ENCODE measurements around the gene VDR. TPM values are rescaled to one million over a fixed set of nuclear protein-coding genes. Genes with fewer than 3 reads are reported as not detected.

The VDR gene
- total RNA-seq, 2 experiments from 2014 or later = 55.8 TPM

DNA sequence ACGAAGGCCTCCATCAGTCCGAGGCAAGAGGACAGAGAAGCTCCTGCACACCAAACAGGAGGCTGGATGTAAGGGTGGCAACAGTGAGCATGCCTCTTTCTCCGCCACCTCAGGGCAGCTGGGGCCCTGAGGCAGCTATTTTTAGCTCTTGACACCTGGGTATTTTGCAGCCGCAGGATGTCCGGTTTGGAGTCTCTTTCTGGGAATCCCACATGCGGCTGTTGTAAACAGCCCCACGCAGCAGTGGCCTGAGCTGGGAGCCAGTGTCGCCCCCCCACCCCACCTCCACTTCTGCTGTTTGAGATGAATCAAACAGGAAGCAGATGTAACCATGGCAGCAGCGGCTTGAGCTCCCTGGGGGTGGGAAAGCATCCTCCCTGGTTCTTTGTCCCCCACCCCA lies 96.7 kb downstream of the VDR start:
- peaks cover 90% of the 10 kb centered on the region for H3K4me1 Mint-ChIP-seq
- no peaks in the 10 kb centered on the region for H3K27me3 Mint-ChIP-seq
- no peaks in the 10 kb centered on the region for H3K9me3 Mint-ChIP-seq
- peak; percentile 83 for DNase-seq
- H3K36me3 Mint-ChIP-seq = peaks cover 69% of the 10 kb centered on the region
- peak overlapping the region; percentile 70 for H3K4me3 Mint-ChIP-seq
- H3K27ac Mint-ChIP-seq = peak overlapping the region; percentile 94

- Mint-ChIP-seq H3K36me3 (peaks cover 66% of the 10 kb centered on the region), H3K9me3 (no peaks in the 10 kb centered on the region), H3K4me1 (peaks cover 93% of the 10 kb centered on the region), H3K4me3 (peak overlapping the region; percentile 70), H3K27ac (peak overlapping the region; percentile 94), H3K27me3 (no peaks in the 10 kb centered on the region)
- DNase-seq = no peak
Measured at GRCh38 chr12:47807338-47807737, 97.5 kb downstream of the VDR start.

DNA sequence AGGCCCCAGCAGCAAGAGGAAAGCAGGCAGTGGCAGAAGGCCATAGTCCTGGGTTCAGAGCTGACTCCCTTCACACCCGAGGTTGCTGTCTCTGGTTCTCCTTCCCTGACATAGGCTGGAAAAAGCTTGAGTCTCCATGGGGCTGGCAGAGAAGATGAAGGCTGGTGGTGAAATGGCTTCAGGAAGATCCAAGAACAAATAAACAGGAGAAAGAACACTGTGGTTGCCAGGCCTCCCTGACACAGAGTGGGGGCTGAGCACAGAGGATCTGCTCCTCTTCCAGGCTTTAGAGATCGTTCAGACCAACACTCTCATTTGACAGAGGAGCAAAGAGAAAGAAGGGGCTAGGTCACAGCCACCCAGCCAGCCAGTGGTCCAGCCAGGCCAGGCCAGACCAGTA lies 99.4 kb downstream of the VDR start:
- DNase-seq = no peak
- H3K27ac Mint-ChIP-seq = peak overlapping the region; percentile 94
- H3K4me1 Mint-ChIP-seq = peaks cover 92% of the 10 kb centered on the region
- peaks cover 60% of the 10 kb centered on the region for H3K36me3 Mint-ChIP-seq
- no peaks in the 10 kb centered on the region for H3K9me3 Mint-ChIP-seq
- peak overlapping the region; percentile 70 for H3K4me3 Mint-ChIP-seq
- H3K27me3 Mint-ChIP-seq = no peaks in the 10 kb centered on the region

GRCh38 chr12:47804171-47804570 lies 100.6 kb downstream of the VDR start:
- DNase-seq = no peak
- Mint-ChIP-seq H3K36me3 (peaks cover 55% of the 10 kb centered on the region), H3K4me1 (peaks cover 91% of the 10 kb centered on the region), H3K27ac (peak overlapping the region; percentile 94), H3K27me3 (no peaks in the 10 kb centered on the region), H3K4me3 (no peak overlapping the region), H3K9me3 (no peaks in the 10 kb centered on the region)

DNA sequence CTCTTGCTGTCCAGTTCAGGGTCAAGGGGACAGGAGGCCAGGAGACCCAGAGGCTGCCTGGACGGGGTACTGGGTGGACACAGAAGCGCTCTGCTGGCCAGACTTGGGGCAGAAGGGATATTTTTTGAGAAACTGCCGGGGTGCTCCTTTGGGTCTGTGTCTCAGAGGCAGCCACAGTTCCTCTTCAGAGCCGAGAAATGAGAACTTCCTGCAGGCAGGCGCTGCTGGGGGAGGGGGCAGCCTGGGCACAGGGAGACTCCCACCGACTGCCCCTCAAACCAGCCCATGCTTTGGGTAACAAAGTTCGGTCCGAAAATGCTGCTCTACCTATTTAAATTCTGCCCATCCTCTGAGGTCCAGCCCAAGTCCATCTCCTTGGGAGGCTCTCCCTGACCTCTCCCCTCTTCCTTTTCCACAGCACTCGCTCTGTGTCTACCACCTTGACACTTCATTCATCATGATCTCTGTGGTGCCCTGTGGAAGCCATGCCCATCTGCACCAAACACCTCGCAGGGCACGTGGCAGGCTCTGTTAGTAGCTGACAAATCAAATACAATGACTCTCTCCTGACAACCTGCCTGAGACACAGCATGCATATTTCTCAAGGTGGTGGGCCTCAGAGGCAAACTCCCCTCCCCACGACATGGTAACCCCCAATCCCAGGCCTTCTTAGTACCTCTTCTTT lies 101.5 kb downstream of the VDR start:
- peaks cover 57% of the 10 kb centered on the region for H3K36me3 Mint-ChIP-seq
- no peaks in the 10 kb centered on the region for H3K27me3 Mint-ChIP-seq
- H3K9me3 Mint-ChIP-seq = no peaks in the 10 kb centered on the region
- peak overlapping the region; percentile 94 for H3K27ac Mint-ChIP-seq
- DNase-seq = no peak
- H3K4me1 Mint-ChIP-seq = peaks cover 88% of the 10 kb centered on the region
- H3K4me3 Mint-ChIP-seq = peak overlapping the region; percentile 42

GRCh38 chr12:47802312-47802711 lies 102.5 kb downstream of the VDR start:
- peaks cover 60% of the 10 kb centered on the region for H3K36me3 Mint-ChIP-seq
- peaks cover 83% of the 10 kb centered on the region for H3K4me1 Mint-ChIP-seq
- H3K27ac Mint-ChIP-seq = peak overlapping the region; percentile 94
- H3K9me3 Mint-ChIP-seq = no peaks in the 10 kb centered on the region
- no peak for DNase-seq
- peak overlapping the region; percentile 32 for H3K4me3 Mint-ChIP-seq
- H3K27me3 Mint-ChIP-seq = no peaks in the 10 kb centered on the region

DNA sequence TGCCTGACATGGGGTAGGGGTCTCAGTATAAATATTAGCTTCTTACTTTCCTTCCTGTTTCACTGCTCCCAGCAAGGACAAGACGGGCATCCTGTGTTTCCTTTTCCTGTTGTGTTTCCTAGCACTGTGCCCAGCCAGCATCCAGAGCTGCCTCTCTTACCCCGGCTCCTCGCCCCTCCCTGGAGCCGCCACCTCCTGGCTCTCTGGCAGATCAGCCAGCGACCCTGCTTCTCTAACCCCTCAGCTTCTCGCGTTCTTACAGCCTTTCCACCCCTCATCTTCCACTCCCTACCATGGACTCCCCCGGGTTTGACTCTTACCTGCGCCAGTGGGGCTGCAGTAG lies 102.9 kb downstream of the VDR start:
- H3K9me3 Mint-ChIP-seq = no peaks in the 10 kb centered on the region
- no peak for DNase-seq
- peak overlapping the region; percentile 94 for H3K27ac Mint-ChIP-seq
- H3K4me3 Mint-ChIP-seq = peak overlapping the region; percentile 32
- peaks cover 57% of the 10 kb centered on the region for H3K36me3 Mint-ChIP-seq
- no peaks in the 10 kb centered on the region for H3K27me3 Mint-ChIP-seq
- peaks cover 79% of the 10 kb centered on the region for H3K4me1 Mint-ChIP-seq

DNA sequence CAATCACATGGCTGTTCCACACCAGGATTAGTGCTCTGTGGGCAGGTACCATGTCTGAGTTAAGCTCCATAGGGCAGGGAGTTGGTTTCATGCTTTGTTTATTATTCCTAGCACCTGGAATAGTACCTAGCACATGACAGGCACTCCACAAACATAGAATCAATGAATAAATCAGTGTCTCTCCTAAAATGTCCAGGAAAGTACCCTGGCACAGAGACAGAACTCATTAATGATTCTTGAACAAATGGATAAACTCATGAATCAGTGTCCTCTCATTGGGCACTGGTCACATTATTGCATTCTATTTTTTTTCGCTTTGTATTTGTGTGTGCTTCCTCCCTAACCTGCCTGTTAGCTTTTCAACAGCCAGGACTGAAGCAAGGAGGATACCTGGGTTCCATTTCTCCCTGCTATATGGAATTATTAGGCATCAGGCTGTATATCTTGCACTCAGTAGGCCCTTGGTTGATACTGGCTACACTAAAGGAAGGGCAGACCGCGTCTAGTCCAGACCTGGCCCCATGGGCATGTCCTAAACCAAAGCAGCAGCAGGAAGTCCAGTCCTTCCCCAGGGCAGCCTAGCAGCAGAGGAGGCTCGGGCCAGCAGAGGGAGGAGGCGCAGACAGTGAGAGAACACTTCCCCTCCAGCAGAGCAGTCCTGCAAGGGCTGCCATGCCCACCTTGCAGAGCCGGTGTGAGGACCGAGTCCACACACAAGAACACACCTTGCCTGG lies 103.5 kb downstream of the VDR start:
- H3K36me3 Mint-ChIP-seq = peaks cover 51% of the 10 kb centered on the region
- no peak for DNase-seq
- H3K4me3 Mint-ChIP-seq = no peak overlapping the region
- peak overlapping the region; percentile 94 for H3K27ac Mint-ChIP-seq
- H3K9me3 Mint-ChIP-seq = no peaks in the 10 kb centered on the region
- H3K4me1 Mint-ChIP-seq = peaks cover 73% of the 10 kb centered on the region
- H3K27me3 Mint-ChIP-seq = no peaks in the 10 kb centered on the region

- Mint-ChIP-seq H3K36me3 (peaks cover 46% of the 10 kb centered on the region), H3K27ac (no peak overlapping the region), H3K4me1 (peaks cover 66% of the 10 kb centered on the region), H3K27me3 (no peaks in the 10 kb centered on the region), H3K4me3 (no peak overlapping the region), H3K9me3 (no peaks in the 10 kb centered on the region)
- no peak for DNase-seq
Measured at GRCh38 chr12:47800582-47800981, 104.2 kb downstream of the VDR start.

DNA sequence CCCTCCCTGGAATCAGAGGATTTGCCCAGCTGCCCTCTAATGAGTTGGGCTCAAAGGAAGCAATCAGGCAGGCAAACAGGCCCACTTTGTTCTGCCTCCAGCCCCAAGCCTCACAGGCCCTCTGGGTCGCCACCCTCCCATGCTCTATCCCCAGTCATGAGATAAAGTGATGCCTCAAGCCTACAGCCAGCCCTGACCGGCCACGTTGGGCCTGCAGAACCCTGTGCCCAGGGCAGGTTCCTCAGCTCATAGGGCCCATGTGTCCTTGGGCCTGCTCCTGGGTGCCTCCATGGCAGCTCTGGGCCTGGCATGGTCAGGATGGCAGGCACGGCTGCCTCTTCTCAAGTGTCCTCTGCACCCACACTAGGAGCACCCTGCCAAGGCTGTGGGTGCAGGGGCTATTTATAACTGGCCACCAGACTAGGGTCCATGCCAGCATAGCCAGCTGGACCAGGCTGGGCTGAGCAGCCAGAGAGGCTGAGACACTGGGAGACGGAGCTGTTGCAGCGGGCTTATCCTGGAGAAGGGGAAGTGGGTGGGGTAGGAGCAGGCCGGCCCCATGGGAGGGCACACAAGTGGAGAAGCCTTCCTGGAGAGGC lies 105.3 kb downstream of the VDR start:
- no peak for DNase-seq
- Mint-ChIP-seq H3K36me3 (peaks cover 39% of the 10 kb centered on the region), H3K27me3 (no peaks in the 10 kb centered on the region), H3K9me3 (no peaks in the 10 kb centered on the region), H3K4me3 (no peak overlapping the region), H3K4me1 (peaks cover 55% of the 10 kb centered on the region), H3K27ac (peak overlapping the region; percentile 48)

GRCh38 chr12:47798382-47798948 lies 106.3 kb downstream of the VDR start:
- Mint-ChIP-seq H3K27me3 (no peaks in the 10 kb centered on the region), H3K4me3 (no peak overlapping the region), H3K27ac (peak overlapping the region; percentile 75), H3K4me1 (peaks cover 48% of the 10 kb centered on the region), H3K36me3 (peaks cover 34% of the 10 kb centered on the region), H3K9me3 (no peaks in the 10 kb centered on the region)
- no peak for DNase-seq

DNA sequence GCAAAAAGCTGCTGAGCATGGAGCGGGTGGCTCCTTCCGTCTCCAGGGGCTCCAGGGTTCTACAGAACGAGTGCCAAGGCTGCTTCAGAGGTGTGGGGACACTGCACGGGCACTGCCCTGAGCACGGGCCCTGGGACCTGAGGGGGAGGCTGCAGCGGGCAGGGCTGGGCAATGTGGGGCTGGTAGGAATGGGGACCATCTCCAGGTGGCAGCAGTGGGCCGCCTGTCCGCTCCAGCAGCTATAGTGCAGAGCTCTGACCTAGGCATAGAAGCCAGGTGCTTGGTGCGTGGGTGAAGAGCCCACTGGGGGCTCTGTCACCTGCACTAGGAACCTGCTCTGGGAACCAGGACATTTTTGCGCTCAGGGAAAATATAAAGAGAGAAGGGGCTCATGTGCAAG lies 107.4 kb downstream of the VDR start:
- peak; percentile 48 for DNase-seq
- Mint-ChIP-seq H3K27ac (peak overlapping the region; percentile 72), H3K36me3 (peaks cover 30% of the 10 kb centered on the region), H3K27me3 (no peaks in the 10 kb centered on the region), H3K9me3 (no peaks in the 10 kb centered on the region), H3K4me1 (peaks cover 38% of the 10 kb centered on the region), H3K4me3 (no peak overlapping the region)

GRCh38 chr12:47795814-47796411 lies 108.9 kb downstream of the VDR start:
- H3K9me3 Mint-ChIP-seq = no peaks in the 10 kb centered on the region
- H3K4me3 Mint-ChIP-seq = no peak overlapping the region
- H3K27me3 Mint-ChIP-seq = no peaks in the 10 kb centered on the region
- no peak for DNase-seq
- no peak overlapping the region for H3K27ac Mint-ChIP-seq
- peaks cover 18% of the 10 kb centered on the region for H3K36me3 Mint-ChIP-seq
- peaks cover 24% of the 10 kb centered on the region for H3K4me1 Mint-ChIP-seq

- Mint-ChIP-seq H3K27me3 (no peaks in the 10 kb centered on the region), H3K4me3 (no peak overlapping the region), H3K27ac (peak overlapping the region; percentile 12), H3K36me3 (peaks cover 18% of the 10 kb centered on the region), H3K9me3 (no peaks in the 10 kb centered on the region), H3K4me1 (peaks cover 18% of the 10 kb centered on the region)
- DNase-seq = no peak
Measured at GRCh38 chr12:47795121-47795813, 109.5 kb downstream of the VDR start.
